PC-3 (cell line): ENCODE data around the gene GPC5.

Source experiments
- CTCF ChIP-seq: fragments of 300-600 bp; sonication (generic); conservative IDR thresholded peaks from 2 replicates; pipeline ENCODE4 v1.5.1; 2017; ENCODE audit warnings: antibody characterized with exemption, low read depth, mild to moderate bottlenecking, low read length
- EZH2phosphoT487 ChIP-seq: fragments of 300-600 bp; sonication (generic); IDR thresholded peaks from 2 replicates; pipeline ENCODE4 v1.6.1; 2018; ENCODE audit warnings: mild to moderate bottlenecking, antibody characterized with exemption, low read length, borderline replicate concordance

GRCh38 chr13:91652404-91653301 lies 254.2 kb downstream of the GPC5 start:
- TF ChIP-seq CTCF (no peak), EZH2phosphoT487 (no peak)
